HG02571 (cell line): ENCODE measurements around the gene ETFDH.
"Not testable (repeated sequence)": the region's sequence is repeated elsewhere in the genome, so short reads cannot be mapped to it uniquely, and the experiment has no call there.

Source experiments
- ATAC-seq: cut with Tn5 transposase; IDR thresholded peaks from one replicate; pipeline ENCODE4 v1.9.1; 2021; ENCODE audit warnings: mild to moderate bottlenecking, moderate library complexity; ENCODE audit not compliant: unreplicated experiment

The ETFDH gene

DNA sequence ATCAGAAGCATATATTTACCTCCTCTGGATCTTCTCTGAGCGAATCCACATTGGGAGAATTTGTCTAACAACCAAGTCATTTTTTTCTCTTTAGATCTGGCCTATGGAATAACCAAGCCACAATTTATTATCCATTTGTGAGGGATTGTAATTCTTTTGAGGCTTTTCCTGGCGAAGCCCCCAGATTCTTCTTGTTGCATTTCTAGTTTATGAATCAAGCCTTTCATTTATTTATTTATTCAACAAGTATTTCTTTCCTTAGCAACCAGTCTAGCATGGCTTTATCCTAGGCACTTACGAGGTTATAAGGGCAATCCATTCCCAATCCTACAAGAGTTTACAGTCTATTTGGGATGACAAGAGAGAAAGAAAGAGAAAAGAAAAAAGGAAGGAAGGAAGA, 78.3 kb downstream of the ETFDH start:
- no peak for ATAC-seq

DNA sequence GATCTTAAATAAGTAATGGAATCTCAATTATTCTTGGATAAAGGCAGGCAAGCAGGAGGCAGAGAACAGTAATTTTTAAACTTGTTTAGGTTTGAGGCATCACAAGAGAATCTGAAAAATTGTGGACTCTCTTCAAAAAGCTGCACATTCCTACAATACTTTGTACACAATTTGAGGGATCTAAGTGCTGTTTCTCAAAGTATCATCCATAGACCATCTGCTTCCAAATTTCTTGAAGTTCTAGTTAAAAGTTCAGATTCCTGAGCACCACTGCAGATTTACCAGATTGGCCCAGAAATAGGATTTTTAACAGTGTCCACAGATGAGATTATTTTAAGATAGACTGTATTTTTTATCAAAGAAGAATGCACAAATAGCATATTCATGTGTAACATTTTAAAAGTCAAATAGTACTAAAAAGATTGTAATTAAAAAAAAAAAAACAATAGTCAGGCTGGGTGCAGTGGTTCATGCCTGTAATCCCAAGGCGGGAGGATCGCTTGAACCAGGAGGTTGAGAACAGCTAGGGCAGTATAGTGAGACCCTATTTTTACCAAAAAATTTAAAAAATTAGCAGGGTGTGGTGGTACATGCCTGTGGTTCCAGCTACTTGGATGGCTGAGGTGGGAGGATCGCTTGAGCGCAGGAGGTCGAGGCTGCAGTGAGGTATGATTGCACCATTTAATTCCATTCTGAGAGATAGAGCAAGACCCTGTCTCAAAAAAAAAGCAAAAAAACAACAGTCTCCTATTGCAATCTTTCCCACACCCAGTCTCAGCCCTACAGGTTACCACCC, 82.5 kb downstream of the ETFDH start:
- no peak for ATAC-seq

DNA sequence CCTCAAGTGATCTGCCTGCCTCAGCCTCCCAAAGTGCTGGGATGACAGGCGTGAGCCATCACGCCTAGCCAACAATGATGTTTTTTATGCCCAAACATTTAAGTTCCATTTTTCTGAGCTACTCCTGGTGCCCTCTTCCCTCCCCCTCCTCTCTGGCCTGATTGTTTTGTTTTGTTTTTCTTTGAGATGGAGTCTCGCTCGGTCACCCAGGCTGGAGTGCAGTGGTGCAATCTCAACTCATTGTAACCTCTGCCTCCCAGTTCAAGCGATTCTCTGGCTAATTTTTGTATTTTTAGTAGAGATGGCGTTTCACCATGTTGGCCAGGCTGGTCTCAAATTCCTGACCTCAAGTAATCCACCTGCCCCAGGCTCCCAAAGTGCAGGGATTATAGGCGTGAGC, 83.7 kb downstream of the ETFDH start:
- ATAC-seq, result not testable (repeated sequence)

DNA sequence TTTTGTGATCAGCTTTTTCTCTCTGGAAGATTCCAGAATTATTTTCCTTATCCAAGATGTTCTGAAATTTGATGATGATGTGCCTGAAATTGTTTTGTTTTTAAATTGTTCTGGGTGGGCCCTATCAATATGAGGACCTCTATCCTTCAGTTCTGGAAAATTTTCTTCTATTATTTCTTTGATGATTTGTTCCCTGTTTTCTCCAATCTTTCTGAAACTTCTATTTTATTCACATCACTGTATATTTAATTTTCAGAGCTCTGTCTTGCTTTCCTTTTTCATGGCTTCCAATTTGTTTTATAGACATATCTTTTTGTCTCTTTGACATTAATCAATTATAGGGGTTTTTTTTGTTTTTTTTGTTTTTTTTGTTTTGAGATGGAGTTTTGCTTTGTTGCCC, 84.5 kb downstream of the ETFDH start:
- ATAC-seq, result no peak

DNA sequence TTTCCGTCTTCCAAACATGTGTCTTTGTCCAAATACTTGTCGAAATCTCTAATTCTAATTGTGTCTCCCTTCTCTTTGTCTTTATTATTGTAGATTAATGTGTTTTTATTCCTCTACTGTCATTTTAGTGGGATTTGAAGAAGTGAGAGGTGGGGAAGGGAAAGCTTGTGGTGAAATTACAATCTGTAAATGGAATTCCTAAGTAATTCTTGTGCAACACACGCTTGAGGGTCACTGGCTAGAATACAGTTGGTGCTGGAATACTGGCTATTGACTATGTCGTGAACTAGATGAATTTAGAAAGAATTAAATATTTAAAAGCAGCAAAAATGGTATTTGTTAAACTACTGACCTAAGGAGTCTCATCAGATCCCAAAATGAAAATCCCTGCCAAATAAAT, 86.0 kb downstream of the ETFDH start:
- ATAC-seq, result no peak

DNA sequence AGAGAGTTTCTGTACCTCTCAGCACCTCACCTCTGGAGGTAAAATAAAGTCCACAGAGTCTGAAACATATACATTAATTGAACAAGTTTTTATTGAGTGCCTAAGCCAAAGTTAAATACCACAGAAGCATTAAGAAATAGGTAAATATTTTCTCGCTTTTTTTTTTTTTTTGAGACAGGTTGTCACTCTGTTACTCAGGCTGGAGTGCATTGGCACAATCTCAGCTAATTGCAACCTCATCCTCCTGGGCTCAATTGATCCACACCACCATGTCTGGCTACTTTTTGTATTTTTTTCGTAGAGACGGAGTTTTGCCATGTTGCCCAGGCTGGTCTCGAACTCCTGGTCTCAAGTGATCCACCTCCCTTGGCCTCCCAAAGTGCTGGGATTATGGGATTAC, 86.6 kb downstream of the ETFDH start:
- no peak for ATAC-seq
